HG03520 (cell line): ENCODE results near the gene POFUT2.
"Not testable (repeated sequence)": the region's sequence is repeated elsewhere in the genome, so short reads cannot be mapped to it uniquely, and the experiment has no call there.

Source experiments
- ATAC-seq: cut with Tn5 transposase; IDR thresholded peaks from one replicate; pipeline ENCODE4 v1.9.1; 2021; ENCODE audit warnings: mild to moderate bottlenecking, moderate library complexity; ENCODE audit not compliant: unreplicated experiment

The POFUT2 gene

GRCh38 chr21:45326891-45327440, 39.3 kb upstream of the POFUT2 start:
- no peak for ATAC-seq

DNA sequence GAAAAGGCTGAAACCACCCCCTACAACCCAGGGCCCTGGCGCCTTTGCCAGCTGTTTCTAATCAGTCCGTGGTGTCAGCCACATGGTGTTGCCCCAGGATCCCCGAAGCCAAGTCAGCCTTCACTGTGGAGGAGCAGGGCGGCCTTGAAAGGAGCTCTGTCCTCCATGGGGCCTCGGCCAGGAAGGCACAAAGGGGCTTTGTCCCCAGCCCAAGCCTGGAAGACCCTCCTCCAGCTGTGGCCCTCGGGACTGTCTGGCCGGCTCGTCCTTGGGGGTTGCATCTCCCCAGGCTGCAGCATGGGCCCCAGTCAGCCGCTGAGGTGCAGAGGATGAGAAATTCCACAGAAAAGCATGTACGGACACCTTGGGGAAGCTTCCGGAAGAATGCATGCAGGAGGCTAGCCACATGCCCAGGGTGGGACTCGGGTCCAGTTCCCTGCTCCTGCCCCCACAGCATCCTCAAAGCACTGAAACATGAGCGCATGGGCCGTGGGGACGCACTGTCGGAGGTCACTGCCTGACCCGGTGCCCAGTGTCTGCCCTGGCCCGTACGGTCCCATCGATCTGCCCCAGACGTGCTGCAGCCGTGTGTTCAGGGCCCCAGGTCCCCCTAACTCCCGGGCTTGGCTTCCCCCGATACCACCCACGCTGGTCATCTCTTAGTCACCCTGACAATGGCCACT, 38.6 kb upstream of the POFUT2 start:
- ATAC-seq, result no peak

- no peak for ATAC-seq
Measured at GRCh38 chr21:45325206-45326168, 37.8 kb upstream of the POFUT2 start.

DNA sequence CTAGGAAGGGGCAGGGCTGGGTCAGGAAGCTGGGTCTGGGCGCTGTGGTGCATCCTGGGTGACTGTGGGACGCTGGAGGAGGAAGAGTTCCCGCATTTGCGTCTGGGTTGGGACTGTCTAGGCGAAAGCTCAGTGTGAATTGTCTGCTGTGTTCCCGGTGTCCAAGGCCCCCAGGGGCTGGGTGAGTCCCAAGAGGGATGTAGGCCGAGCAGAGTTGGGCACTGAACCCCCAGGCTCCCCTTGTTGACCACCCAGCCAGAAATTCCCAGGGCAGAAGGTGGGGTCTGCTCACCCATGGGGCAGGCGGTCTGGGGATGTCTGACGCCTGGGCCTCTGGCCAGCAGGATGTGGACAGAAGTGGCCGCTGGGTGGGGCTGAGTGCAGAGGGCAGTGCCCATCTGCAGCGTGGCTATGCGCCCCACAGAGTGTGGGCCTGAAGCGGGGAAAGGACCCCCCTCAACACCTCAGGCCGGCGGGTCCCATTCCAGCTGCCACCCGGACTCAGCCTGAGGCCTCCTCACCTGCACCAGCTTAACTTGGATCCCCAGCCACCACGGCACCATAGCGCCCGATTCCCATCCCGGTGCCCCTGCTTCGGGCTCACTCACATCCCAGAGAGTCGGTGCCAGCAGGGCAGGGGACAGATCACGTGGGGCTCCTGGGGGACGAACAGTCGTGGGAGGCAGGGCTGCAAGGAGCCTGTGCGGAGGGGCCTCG, 37.0 kb upstream of the POFUT2 start:
- ATAC-seq, result no peak

GRCh38 chr21:45323487-45324311, 36.0 kb upstream of the POFUT2 start:
- ATAC-seq, result no peak

GRCh38 chr21:45322960-45323461, 35.3 kb upstream of the POFUT2 start:
- ATAC-seq, result no peak

- ATAC-seq, result no peak
Measured at GRCh38 chr21:45322231-45322959, 34.7 kb upstream of the POFUT2 start.

DNA sequence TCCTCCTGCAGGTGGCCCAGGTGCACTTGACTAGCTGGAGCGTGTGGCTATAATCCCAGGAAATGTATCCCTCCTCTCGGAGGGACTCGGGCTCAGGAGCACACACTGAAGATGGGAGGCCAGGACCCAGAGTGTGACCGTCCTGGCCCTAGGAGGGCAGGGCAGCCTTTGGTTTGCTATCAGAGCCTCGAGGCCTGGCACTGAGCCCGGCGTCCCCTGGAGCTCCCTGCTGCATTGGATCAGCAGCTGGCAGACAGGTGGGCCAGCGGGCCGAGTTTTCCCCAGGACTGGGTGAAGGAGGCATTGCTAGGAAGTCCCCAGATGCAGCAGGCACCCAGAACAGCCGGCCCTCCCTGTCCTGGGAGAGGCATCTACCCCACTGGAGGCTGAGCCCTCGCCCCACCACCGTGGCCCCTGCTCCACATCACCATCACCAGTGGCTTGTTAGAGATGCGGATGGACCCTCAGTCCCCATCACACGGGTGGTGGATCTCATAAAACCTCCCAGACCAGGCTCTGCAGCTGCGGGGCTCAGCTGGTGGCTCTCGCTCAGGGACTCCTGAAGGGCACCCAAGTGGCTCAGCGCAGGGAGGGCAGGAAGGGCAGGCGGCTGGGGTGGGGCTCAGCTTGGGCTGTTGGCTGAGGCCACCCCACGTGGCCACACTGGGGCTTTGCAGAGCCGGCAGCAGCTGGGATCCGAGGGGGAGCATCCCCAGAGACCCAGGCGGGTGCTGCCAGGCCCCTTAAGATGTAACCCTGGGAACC, 32.7 kb upstream of the POFUT2 start:
- ATAC-seq, result no peak

GRCh38 chr21:45319461-45320211, 31.9 kb upstream of the POFUT2 start:
- no peak for ATAC-seq

- ATAC-seq, result no peak
Measured at GRCh38 chr21:45318556-45319404, 31.1 kb upstream of the POFUT2 start.

DNA sequence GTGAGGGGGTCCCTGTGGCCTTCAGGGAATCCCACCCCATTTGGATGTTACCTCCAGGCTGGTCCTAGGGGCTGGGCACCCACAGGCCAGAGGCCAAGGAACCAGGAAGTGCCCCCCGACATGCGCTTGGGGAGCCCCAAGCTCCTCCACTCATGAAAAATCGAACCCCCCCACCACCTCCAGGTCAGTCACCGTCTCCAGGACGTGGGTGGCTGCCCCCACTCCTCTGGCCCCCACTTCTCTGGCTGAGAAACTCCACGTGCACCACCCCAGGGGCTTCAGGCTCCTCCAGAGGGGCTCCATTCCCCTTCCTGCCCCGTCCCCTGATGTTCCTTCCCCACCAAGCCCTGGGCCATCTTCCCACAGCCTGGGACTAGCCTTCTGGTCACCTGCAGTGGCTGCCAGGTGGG, 30.5 kb upstream of the POFUT2 start:
- no peak for ATAC-seq

DNA sequence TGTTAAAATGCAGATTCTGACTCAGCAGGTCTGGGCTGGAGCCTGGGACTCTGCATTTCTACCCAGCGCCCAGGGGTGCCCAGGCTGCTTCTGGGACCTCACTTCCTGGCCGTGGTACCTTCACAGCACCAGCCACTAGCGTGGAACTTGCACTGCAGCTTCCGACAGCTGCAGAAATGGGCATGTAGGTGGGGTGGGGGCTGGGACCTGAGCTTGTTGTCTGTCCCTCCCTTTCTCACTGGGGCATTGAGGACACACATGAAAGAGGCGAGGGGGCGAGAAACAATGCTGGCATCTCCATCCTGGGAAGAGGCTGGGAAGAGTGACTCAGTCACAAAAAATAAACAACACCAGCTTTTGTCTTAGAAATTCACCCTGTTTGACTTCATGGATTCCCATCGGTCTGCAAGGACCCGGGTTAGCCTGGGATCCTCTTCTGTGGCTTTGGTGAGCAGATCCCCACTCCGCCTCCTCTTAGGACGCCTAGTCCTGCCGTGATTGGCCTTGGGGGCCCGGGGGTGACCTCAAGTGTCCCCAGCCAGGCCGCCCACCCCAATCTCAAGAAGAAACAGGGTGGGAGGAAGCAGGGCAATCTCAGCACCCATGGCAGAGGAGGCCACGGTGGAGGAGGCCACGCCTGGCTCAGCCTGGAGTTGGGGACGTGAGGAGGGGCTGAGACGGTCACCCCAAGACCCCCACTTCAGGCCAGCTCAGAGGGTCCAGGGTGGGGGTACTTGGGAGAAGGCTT, 29.9 kb upstream of the POFUT2 start:
- ATAC-seq, result no peak

- ATAC-seq, result no peak
Measured at GRCh38 chr21:45316871-45317397, 29.2 kb upstream of the POFUT2 start.

- not testable (repeated sequence) for ATAC-seq
Measured at GRCh38 chr21:45315676-45316470, 28.2 kb upstream of the POFUT2 start.

GRCh38 chr21:45313682-45314081, 26.0 kb upstream of the POFUT2 start:
- no peak for ATAC-seq
